OCI-LY3 (cell line): Measurements from ENCODE around the gene GPRASP2.

ENCODE experiments used
- H2AFZ ChIP-seq: fragments of 200-600, 300-600 bp; shearing (Covaris generic); 2 replicates; pipeline ENCODE4 v1.6.0; 2014; ENCODE audit warnings: antibody characterized with exemption, low read depth, low read length
- H3K27ac ChIP-seq: fragments of 200-600, 300-600 bp; sonication (generic); 2 replicates; pipeline ENCODE4 v1.5.1; 2014; ENCODE audit warnings: mild to moderate bottlenecking, low read length, moderate library complexity, mixed read lengths
- H3K27me3 ChIP-seq: fragments of 200-600, 300-600 bp; sonication (generic); 2 replicates; pipeline ENCODE4 v1.6.1; 2014; ENCODE audit warnings: low read depth, low read length, mixed read lengths
- H3K36me3 ChIP-seq: fragments of 200-600, 300-600 bp; sonication (generic); replicated peaks from 2 replicates; pipeline ENCODE3; 2014; ENCODE audit warnings: low read depth, low read length, mixed read lengths
- H3K4me1 ChIP-seq: fragments of 300-600, 200-600 bp; sonication (generic); 2 replicates; pipeline ENCODE4 v1.6.1; 2014; ENCODE audit warnings: low read length, mixed read lengths
- H3K4me2 ChIP-seq: fragments of 200-600, 300-600 bp; sonication (generic); 2 replicates; pipeline ENCODE4 v1.6.1; 2014; ENCODE audit warnings: low read length, mixed read lengths
- H3K4me3 ChIP-seq: fragments of 300-600, 200-600 bp; sonication (generic); 2 replicates; pipeline ENCODE4 v1.5.1; 2014; ENCODE audit warnings: antibody characterized with exemption, mild to moderate bottlenecking, low read length, moderate library complexity
- H3K79me2 ChIP-seq: fragments of 300-600, 200-600 bp; shearing (Covaris generic); 2 replicates; pipeline ENCODE4 v1.6.1; 2014; ENCODE audit warnings: mild to moderate bottlenecking, low read length, mixed read lengths
- H3K9ac ChIP-seq: fragments of 300-600, 200-600 bp; shearing (Covaris generic); 2 replicates; pipeline ENCODE4 v1.6.0; 2014; ENCODE audit warnings: mild to moderate bottlenecking, low read length, moderate library complexity
- H3K9me3 ChIP-seq: fragments of 200-600, 300-600 bp; shearing (Covaris generic); 2 replicates; pipeline ENCODE4 v1.6.1; 2014; ENCODE audit warnings: low read length, mixed read lengths; ENCODE audit not compliant: insufficient read depth
- H4K20me1 ChIP-seq: fragments of 200-600, 300-600 bp; sonication (generic); 2 replicates; pipeline ENCODE4 v1.6.1; 2016; ENCODE audit warnings: low read length, mixed read lengths; ENCODE audit not compliant: insufficient read depth
- CTCF ChIP-seq: fragments of 200-600, 300-600 bp; sonication (generic); IDR thresholded peaks from 2 replicates; pipeline ENCODE4 v1.5.1; 2014; ENCODE audit warnings: antibody characterized with exemption, low read length, low read depth
- EZH2phosphoT487 ChIP-seq: fragments of 200-600 bp; shearing (Covaris generic); IDR thresholded peaks from 2 replicates; pipeline ENCODE4 v1.6.1; 2018; ENCODE audit warnings: antibody characterized with exemption, mixed run types, low read depth

The GPRASP2 gene

GRCh38 chrX:102745857-102746584 lies 33.8 kb downstream of the GPRASP2 start:
- H3K27me3 ChIP-seq: no peaks in the 10 kb centered on the region
- H3K36me3 ChIP-seq: no peaks in the 10 kb centered on the region
- no peak overlapping the region for H3K4me2 ChIP-seq
- H3K4me1 ChIP-seq: no peaks in the 10 kb centered on the region
- no peaks in the 10 kb centered on the region for H4K20me1 ChIP-seq
- no peak overlapping the region for H3K4me3 ChIP-seq
- H3K9ac ChIP-seq: no peak overlapping the region
- TF ChIP-seq CTCF: no peak
- no peak for TF ChIP-seq EZH2phosphoT487
- H3K79me2 ChIP-seq: no peaks in the 10 kb centered on the region
- H3K27ac ChIP-seq: no peak overlapping the region
- no peaks in the 10 kb centered on the region for H3K9me3 ChIP-seq
- no peak overlapping the region for H2AFZ ChIP-seq

DNA sequence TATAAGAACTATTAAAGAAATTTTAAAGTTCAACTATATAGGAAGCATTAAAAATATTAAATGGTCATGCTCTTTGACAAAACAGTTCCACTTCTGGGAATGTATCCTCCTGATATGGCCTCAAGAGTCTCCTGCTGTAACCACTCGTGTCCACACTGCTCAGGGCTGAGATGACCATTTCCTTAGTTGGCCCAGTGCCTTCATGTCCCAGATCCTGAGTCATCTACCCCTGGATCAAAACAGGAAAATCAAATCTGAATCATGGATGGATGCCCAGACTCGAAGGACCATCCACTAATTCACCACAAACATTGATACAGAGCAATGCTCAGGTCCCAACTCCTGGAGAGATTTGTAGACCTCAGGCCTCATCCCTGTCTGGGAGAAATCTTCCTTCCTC lies 53.0 kb downstream of the GPRASP2 start:
- Histone ChIP-seq H2AFZ (no peak overlapping the region), H3K9ac (no peak overlapping the region), H3K4me2 (no peak overlapping the region), H3K27ac (no peak overlapping the region), H3K79me2 (peaks cover 13% of the 10 kb centered on the region), H3K4me1 (peaks cover 5% of the 10 kb centered on the region), H3K36me3 (no peaks in the 10 kb centered on the region), H4K20me1 (no peaks in the 10 kb centered on the region), H3K4me3 (no peak overlapping the region), H3K27me3 (no peaks in the 10 kb centered on the region), H3K9me3 (no peaks in the 10 kb centered on the region)
- TF ChIP-seq EZH2phosphoT487 (no peak), CTCF (no peak)

- no peak overlapping the region for H3K4me3 ChIP-seq
- H3K27ac ChIP-seq: no peak overlapping the region
- no peak overlapping the region for H2AFZ ChIP-seq
- H3K9me3 ChIP-seq: no peaks in the 10 kb centered on the region
- no peak overlapping the region for H3K4me2 ChIP-seq
- peaks cover 6% of the 10 kb centered on the region for H3K4me1 ChIP-seq
- H4K20me1 ChIP-seq: no peaks in the 10 kb centered on the region
- peaks cover 15% of the 10 kb centered on the region for H3K79me2 ChIP-seq
- H3K36me3 ChIP-seq: no peaks in the 10 kb centered on the region
- TF ChIP-seq EZH2phosphoT487: no peak
- no peak for TF ChIP-seq CTCF
- no peaks in the 10 kb centered on the region for H3K27me3 ChIP-seq
- no peak overlapping the region for H3K9ac ChIP-seq
Measured at GRCh38 chrX:102765809-102766208, 53.6 kb downstream of the GPRASP2 start.

DNA sequence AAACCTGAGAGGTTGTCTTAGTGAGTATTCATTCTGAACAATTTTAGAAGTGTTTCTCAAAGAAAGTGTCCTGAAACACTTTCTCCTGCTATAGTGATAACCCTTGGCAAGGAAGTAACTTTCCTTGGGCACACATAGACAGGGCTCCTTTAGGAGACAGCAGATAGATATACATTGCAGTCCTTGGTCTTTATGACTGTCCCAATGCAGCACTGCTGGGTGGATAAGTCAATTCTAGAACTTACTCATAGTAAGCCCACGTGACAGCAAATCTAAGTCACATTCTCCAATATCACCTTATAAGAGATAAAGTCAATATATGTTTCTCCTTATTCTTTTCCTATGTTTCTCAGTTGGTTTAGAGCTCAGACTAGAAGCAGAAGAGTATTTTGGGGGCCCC lies 55.0 kb downstream of the GPRASP2 start:
- Histone ChIP-seq H3K27me3 (no peaks in the 10 kb centered on the region), H3K4me1 (peaks cover 6% of the 10 kb centered on the region), H3K4me2 (no peak overlapping the region), H3K4me3 (no peak overlapping the region), H4K20me1 (no peaks in the 10 kb centered on the region), H2AFZ (no peak overlapping the region), H3K9ac (no peak overlapping the region), H3K36me3 (no peaks in the 10 kb centered on the region), H3K79me2 (peaks cover 22% of the 10 kb centered on the region), H3K27ac (no peak overlapping the region), H3K9me3 (no peaks in the 10 kb centered on the region)
- TF ChIP-seq EZH2phosphoT487 (no peak), CTCF (no peak)
